ENCODE measurements around the gene POSTN.

POSTN gene

DNA sequence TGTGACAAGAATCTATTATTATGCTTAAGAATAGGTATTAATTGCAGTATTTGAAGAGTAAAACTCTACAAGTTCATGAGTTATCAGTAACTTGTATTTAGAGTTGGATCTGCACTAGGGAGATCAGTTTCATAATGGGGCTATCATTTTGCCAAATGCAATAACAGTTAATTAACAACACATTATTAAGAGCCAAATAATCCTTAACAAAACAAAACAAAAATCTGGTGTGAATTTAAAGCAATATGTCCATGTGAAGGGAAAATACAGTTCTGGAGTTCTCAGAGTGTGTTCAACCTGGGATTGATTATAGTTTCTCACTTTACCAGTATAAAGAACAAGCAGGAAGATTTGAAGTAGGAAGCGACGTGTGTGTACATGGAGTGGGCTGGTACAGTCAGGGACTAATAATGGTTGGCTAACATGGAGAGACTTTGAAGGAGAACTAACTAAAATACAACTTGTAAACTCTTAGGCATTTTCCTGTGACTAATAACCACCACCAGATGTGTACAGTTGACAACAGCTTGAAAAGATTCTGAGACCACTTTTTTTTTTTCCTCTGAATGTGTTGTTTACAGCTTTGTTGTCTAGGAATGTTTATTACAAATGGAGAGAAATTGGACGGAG, 58.5 kb downstream of the POSTN start:
- Histone ChIP-seq H4K20me1 (ENCODE audit: insufficient read depth, low read length, poor library complexity, severe bottlenecking) (no peaks in the 10 kb centered on the region), H2AFZ (ENCODE audit: low read length) (no peak overlapping the region), H3K4me2 (ENCODE audit: low read depth, low read length, poor library complexity, severe bottlenecking) (no peak overlapping the region), H3K9me3 (ENCODE audit: insufficient read depth, low read depth, low read length) (no peaks in the 10 kb centered on the region; the same call in 1 of the 2 replicates), H3F3A (ENCODE audit: low read depth) (no peaks in the 10 kb centered on the region), H3K9ac (ENCODE audit: low read depth, low read length, poor library complexity, severe bottlenecking) (no peak overlapping the region), H3K36me3 (ENCODE audit: insufficient read depth, low read length) (no peaks in the 10 kb centered on the region), H3K9me2 (replicated peaks; ENCODE audit: low read depth, low read length) (no peaks in the 10 kb centered on the region), H3K27me3 (ENCODE audit: insufficient read depth, low read length, poor library complexity, severe bottlenecking) (no peaks in the 10 kb centered on the region), H3K79me2 (ENCODE audit: insufficient read depth, low read length) (no peaks in the 10 kb centered on the region), H3K4me1 (ENCODE audit: insufficient read depth, low read length, poor library complexity, severe bottlenecking) (no peaks in the 10 kb centered on the region), H3K4me3 (ENCODE audit: low read length, poor library complexity, severe bottlenecking) (no peak overlapping the region)
- no peak for TF ChIP-seq EZH2phosphoT487 (IDR thresholded peaks at IDR 0.05; ENCODE audit: borderline replicate concordance)

- Histone ChIP-seq H3K4me3 (ENCODE audit: low read length, poor library complexity, severe bottlenecking) (no peak overlapping the region), H3K79me2 (ENCODE audit: insufficient read depth, low read length) (no peaks in the 10 kb centered on the region), H2AFZ (ENCODE audit: low read length) (no peak overlapping the region), H3K36me3 (ENCODE audit: insufficient read depth, low read length) (no peaks in the 10 kb centered on the region), H3K4me2 (ENCODE audit: low read depth, low read length, poor library complexity, severe bottlenecking) (no peak overlapping the region), H3K9me3 (ENCODE audit: insufficient read depth, low read depth, low read length) (no peaks in the 10 kb centered on the region; the same call in 1 of the 2 replicates), H3K27me3 (ENCODE audit: insufficient read depth, low read length, poor library complexity, severe bottlenecking) (no peaks in the 10 kb centered on the region), H3K9ac (ENCODE audit: low read depth, low read length, poor library complexity, severe bottlenecking) (no peak overlapping the region), H3F3A (ENCODE audit: low read depth) (no peaks in the 10 kb centered on the region), H3K9me2 (replicated peaks; ENCODE audit: low read depth, low read length) (no peaks in the 10 kb centered on the region), H4K20me1 (ENCODE audit: insufficient read depth, low read length, poor library complexity, severe bottlenecking) (no peaks in the 10 kb centered on the region), H3K4me1 (ENCODE audit: insufficient read depth, low read length, poor library complexity, severe bottlenecking) (no peaks in the 10 kb centered on the region)
- TF ChIP-seq EZH2phosphoT487 (IDR thresholded peaks at IDR 0.05; ENCODE audit: borderline replicate concordance) = no peak
- TF ChIP-seq, protein P1, sequence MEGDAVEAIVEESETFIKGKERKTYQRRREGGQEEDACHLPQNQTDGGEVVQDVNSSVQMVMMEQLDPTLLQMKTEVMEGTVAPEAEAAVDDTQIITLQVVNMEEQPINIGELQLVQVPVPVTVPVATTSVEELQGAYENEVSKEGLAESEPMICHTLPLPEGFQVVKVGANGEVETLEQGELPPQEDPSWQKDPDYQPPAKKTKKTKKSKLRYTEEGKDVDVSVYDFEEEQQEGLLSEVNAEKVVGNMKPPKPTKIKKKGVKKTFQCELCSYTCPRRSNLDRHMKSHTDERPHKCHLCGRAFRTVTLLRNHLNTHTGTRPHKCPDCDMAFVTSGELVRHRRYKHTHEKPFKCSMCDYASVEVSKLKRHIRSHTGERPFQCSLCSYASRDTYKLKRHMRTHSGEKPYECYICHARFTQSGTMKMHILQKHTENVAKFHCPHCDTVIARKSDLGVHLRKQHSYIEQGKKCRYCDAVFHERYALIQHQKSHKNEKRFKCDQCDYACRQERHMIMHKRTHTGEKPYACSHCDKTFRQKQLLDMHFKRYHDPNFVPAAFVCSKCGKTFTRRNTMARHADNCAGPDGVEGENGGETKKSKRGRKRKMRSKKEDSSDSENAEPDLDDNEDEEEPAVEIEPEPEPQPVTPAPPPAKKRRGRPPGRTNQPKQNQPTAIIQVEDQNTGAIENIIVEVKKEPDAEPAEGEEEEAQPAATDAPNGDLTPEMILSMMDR (conservative IDR thresholded peaks at IDR 0.05; ENCODE audit: low read length) = no peak
Observed at GRCh38 chr13:37539170-37539569, 59.4 kb downstream of the POSTN start.

DNA sequence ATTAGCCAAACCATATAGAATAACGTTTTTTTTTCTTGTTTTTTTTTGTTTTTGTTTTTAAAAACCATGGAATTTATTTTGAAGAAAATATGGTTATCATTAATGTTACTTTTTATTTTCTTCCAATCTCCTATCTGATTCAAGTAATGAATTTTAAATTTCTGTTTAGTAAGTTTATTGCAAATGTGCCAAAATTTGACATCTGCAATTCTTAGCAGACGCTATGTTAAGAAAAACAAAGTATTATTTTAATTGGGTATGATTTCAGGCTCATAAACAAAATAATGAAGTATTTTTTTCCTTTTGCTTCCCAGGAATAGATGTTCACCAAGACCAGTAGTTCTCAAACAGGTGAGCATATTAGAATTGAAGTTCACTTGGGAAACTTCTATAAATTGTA, 63.1 kb downstream of the POSTN start:
- Histone ChIP-seq H3K4me2 (ENCODE audit: low read depth, low read length, poor library complexity, severe bottlenecking) (no peak overlapping the region), H3K9me2 (replicated peaks; ENCODE audit: low read depth, low read length) (no peaks in the 10 kb centered on the region), H3K79me2 (ENCODE audit: insufficient read depth, low read length) (no peaks in the 10 kb centered on the region), H4K20me1 (ENCODE audit: insufficient read depth, low read length, poor library complexity, severe bottlenecking) (no peaks in the 10 kb centered on the region), H3K9me3 (ENCODE audit: insufficient read depth, low read depth, low read length) (no peaks in the 10 kb centered on the region; the same call in 1 of the 2 replicates), H3K9ac (ENCODE audit: low read depth, low read length, poor library complexity, severe bottlenecking) (no peak overlapping the region), H3K4me1 (ENCODE audit: insufficient read depth, low read length, poor library complexity, severe bottlenecking) (no peaks in the 10 kb centered on the region), H3K27me3 (ENCODE audit: insufficient read depth, low read length, poor library complexity, severe bottlenecking) (no peaks in the 10 kb centered on the region), H3F3A (ENCODE audit: low read depth) (no peaks in the 10 kb centered on the region), H3K36me3 (ENCODE audit: insufficient read depth, low read length) (no peaks in the 10 kb centered on the region), H2AFZ (ENCODE audit: low read length) (no peak overlapping the region), H3K4me3 (ENCODE audit: low read length, poor library complexity, severe bottlenecking) (no peak overlapping the region)
- no peak for TF ChIP-seq EZH2phosphoT487 (IDR thresholded peaks at IDR 0.05; ENCODE audit: borderline replicate concordance)
- TF ChIP-seq, protein P1 (conservative IDR thresholded peaks at IDR 0.05; ENCODE audit: low read length) = no peak

GRCh38 chr13:37534676-37535075, 63.9 kb downstream of the POSTN start:
- Histone ChIP-seq H4K20me1 (ENCODE audit: insufficient read depth, low read length, poor library complexity, severe bottlenecking) (no peaks in the 10 kb centered on the region), H2AFZ (ENCODE audit: low read length) (no peak overlapping the region), H3F3A (ENCODE audit: low read depth) (no peaks in the 10 kb centered on the region), H3K36me3 (ENCODE audit: insufficient read depth, low read length) (no peaks in the 10 kb centered on the region), H3K79me2 (ENCODE audit: insufficient read depth, low read length) (no peaks in the 10 kb centered on the region), H3K27me3 (ENCODE audit: insufficient read depth, low read length, poor library complexity, severe bottlenecking) (no peaks in the 10 kb centered on the region), H3K4me2 (ENCODE audit: low read depth, low read length, poor library complexity, severe bottlenecking) (no peak overlapping the region), H3K4me3 (ENCODE audit: low read length, poor library complexity, severe bottlenecking) (no peak overlapping the region), H3K9ac (ENCODE audit: low read depth, low read length, poor library complexity, severe bottlenecking) (no peak overlapping the region), H3K4me1 (ENCODE audit: insufficient read depth, low read length, poor library complexity, severe bottlenecking) (no peaks in the 10 kb centered on the region), H3K9me2 (replicated peaks; ENCODE audit: low read depth, low read length) (no peaks in the 10 kb centered on the region), H3K9me3 (ENCODE audit: insufficient read depth, low read depth, low read length) (no peaks in the 10 kb centered on the region; the same call in 1 of the 2 replicates)
- no peak for TF ChIP-seq EZH2phosphoT487 (IDR thresholded peaks at IDR 0.05; ENCODE audit: borderline replicate concordance)
- TF ChIP-seq, protein P1 (conservative IDR thresholded peaks at IDR 0.05; ENCODE audit: low read length) = no peak
